ENCODE data around the gene TADA2A. TPM values are rescaled to one million over a fixed set of nuclear protein-coding genes. Genes with fewer than 3 reads are reported as not detected.

Gene TADA2A
- total RNA-seq, 1 experiment from 2014 or later = 24.6 TPM

DNA sequence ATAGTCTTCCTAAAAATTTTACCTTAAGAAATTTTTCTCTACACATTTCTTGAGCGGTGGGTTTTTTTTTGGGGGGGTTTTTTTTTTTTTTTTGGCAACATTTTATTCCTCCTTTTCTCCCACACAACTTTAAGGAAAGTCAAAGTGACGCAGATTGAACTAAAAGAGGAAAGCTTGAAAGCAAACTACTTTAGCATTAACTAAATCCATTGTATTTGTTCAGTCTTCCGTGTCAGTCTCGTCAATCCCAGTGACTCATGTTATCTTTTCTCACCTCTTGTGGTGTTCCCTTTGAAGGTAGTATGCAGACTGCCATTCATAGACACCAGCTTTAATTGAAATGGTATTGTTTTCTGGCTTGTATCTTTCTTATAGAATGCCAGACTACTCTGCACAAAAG is 39.3 kb downstream of the TADA2A start (continued):
- TF ChIP-seq, protein P1, sequence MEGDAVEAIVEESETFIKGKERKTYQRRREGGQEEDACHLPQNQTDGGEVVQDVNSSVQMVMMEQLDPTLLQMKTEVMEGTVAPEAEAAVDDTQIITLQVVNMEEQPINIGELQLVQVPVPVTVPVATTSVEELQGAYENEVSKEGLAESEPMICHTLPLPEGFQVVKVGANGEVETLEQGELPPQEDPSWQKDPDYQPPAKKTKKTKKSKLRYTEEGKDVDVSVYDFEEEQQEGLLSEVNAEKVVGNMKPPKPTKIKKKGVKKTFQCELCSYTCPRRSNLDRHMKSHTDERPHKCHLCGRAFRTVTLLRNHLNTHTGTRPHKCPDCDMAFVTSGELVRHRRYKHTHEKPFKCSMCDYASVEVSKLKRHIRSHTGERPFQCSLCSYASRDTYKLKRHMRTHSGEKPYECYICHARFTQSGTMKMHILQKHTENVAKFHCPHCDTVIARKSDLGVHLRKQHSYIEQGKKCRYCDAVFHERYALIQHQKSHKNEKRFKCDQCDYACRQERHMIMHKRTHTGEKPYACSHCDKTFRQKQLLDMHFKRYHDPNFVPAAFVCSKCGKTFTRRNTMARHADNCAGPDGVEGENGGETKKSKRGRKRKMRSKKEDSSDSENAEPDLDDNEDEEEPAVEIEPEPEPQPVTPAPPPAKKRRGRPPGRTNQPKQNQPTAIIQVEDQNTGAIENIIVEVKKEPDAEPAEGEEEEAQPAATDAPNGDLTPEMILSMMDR (IDR thresholded peaks at IDR 0.05 in 2 of 3, conservative IDR thresholded peaks at IDR 0.05 in 1 of 3; ENCODE audit: borderline replicate concordance in 1 of 3, insufficient read depth in 1 of 3, low read depth in 2 of 3, low read length in 2 of 3) = no peak
- TF ChIP-seq EZH2 (IDR thresholded peaks at IDR 0.05) (no peak), RAD21 (IDR thresholded peaks at IDR 0.05; ENCODE audit: low read depth) (no peak), ZNF274 (IDR thresholded peaks at IDR 0.05; ENCODE audit: low read depth, low read length) (no peak), SRF (IDR thresholded peaks at IDR 0.05; ENCODE audit: low read depth) (peak; percentile 61; the same call in 1 of the 2 replicates), JUND (IDR thresholded peaks at IDR 0.05) (peak; percentile 90)
- TF ChIP-seq, protein P2, sequence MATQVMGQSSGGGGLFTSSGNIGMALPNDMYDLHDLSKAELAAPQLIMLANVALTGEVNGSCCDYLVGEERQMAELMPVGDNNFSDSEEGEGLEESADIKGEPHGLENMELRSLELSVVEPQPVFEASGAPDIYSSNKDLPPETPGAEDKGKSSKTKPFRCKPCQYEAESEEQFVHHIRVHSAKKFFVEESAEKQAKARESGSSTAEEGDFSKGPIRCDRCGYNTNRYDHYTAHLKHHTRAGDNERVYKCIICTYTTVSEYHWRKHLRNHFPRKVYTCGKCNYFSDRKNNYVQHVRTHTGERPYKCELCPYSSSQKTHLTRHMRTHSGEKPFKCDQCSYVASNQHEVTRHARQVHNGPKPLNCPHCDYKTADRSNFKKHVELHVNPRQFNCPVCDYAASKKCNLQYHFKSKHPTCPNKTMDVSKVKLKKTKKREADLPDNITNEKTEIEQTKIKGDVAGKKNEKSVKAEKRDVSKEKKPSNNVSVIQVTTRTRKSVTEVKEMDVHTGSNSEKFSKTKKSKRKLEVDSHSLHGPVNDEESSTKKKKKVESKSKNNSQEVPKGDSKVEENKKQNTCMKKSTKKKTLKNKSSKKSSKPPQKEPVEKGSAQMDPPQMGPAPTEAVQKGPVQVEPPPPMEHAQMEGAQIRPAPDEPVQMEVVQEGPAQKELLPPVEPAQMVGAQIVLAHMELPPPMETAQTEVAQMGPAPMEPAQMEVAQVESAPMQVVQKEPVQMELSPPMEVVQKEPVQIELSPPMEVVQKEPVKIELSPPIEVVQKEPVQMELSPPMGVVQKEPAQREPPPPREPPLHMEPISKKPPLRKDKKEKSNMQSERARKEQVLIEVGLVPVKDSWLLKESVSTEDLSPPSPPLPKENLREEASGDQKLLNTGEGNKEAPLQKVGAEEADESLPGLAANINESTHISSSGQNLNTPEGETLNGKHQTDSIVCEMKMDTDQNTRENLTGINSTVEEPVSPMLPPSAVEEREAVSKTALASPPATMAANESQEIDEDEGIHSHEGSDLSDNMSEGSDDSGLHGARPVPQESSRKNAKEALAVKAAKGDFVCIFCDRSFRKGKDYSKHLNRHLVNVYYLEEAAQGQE (IDR thresholded peaks at IDR 0.05; ENCODE audit: low read depth) = no peak

DNA sequence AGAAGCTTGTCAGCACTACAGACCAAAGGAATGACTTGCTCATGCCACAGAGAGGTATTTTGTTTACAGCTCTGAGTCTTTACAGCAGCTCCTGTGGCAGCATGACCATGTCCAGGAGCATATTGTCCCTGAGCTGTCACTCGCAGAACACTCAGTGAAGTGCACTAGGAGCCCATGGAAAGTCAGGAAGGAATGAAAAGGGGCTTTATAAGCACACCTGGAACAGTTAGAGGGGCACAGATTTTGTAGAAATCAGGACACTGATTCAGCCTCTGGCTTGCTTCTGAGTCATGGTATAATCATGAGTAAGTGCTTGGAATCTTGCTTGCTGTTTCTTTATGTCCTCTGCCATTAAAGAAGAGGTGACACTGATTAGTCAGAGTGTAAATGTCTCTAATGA is 41.0 kb downstream of the TADA2A start:
- peak; percentile 86 for ATAC-seq

More for the DNA sequence above, 41.0 kb downstream of the TADA2A start:
- no peak for TF ChIP-seq ZFX (IDR thresholded peaks at IDR 0.05)
- TF ChIP-seq ZNF274 (IDR thresholded peaks at IDR 0.05; ENCODE audit: low read depth, low read length) = no peak
- TF ChIP-seq POLR2A (IDR thresholded peaks at IDR 0.05; ENCODE audit: borderline replicate concordance, extremely low read depth, insufficient read depth, insufficient read length) = no peak
- TF ChIP-seq, protein P3, sequence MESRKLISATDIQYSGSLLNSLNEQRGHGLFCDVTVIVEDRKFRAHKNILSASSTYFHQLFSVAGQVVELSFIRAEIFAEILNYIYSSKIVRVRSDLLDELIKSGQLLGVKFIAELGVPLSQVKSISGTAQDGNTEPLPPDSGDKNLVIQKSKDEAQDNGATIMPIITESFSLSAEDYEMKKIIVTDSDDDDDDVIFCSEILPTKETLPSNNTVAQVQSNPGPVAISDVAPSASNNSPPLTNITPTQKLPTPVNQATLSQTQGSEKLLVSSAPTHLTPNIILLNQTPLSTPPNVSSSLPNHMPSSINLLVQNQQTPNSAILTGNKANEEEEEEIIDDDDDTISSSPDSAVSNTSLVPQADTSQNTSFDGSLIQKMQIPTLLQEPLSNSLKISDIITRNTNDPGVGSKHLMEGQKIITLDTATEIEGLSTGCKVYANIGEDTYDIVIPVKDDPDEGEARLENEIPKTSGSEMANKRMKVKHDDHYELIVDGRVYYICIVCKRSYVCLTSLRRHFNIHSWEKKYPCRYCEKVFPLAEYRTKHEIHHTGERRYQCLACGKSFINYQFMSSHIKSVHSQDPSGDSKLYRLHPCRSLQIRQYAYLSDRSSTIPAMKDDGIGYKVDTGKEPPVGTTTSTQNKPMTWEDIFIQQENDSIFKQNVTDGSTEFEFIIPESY (IDR thresholded peaks at IDR 0.05; ENCODE audit: extremely low read depth, insufficient replicate concordance, low read length) = no peak
- TF ChIP-seq ELF1 (IDR thresholded peaks at IDR 0.05; ENCODE audit: borderline replicate concordance, low read depth) = no peak
- TF ChIP-seq JUND (IDR thresholded peaks at IDR 0.05) = peak; percentile 86
- 0 out of 2 replicates have a peak, but pooled peaks have one; percentile 38 for TF ChIP-seq CEBPB (IDR thresholded peaks at IDR 0.05; ENCODE audit: low read depth)
- peak; percentile 63; the same call in 1 of the 2 replicates for TF ChIP-seq SP1 (IDR thresholded peaks at IDR 0.05; ENCODE audit: low read depth)
- peak; percentile 64 for TF ChIP-seq SIN3A (IDR thresholded peaks at IDR 0.05; ENCODE audit: low read depth)
- TF ChIP-seq, protein P4, sequence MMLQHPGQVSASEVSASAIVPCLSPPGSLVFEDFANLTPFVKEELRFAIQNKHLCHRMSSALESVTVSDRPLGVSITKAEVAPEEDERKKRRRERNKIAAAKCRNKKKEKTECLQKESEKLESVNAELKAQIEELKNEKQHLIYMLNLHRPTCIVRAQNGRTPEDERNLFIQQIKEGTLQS (IDR thresholded peaks at IDR 0.05) = no peak
- peak; percentile 88 for TF ChIP-seq FOSL1 (IDR thresholded peaks at IDR 0.05; ENCODE audit: low read depth)
- peak overlapping the region; percentile 21; the same call in 1 of the 2 replicates for H3K9ac ChIP-seq (ENCODE audit: low read length)
- H3K27ac ChIP-seq (ENCODE audit: low read depth, low read length) = peak overlapping the region; percentile 45; the same call in 1 of the 2 replicates
- CTCF ChIA-PET = interaction anchor here (1.2 kb wide), 1 partner anchor 9 kb away, joined by 7 read pairs; no protein-coding TSS in a partner anchor
- H3K4me1 ChIP-seq (ENCODE audit: control insufficient read depth in 1 of 2, insufficient read depth in 2 of 2, low read length in 2 of 2) = peaks cover 34 to 37% of the 10 kb centered on the region in 2 experiments
- H3K27me3 ChIP-seq (ENCODE audit: insufficient read depth, low read length) = no peaks in the 10 kb centered on the region
- no peaks in the 10 kb centered on the region for H3K9me2 ChIP-seq (ENCODE audit: insufficient read depth)
- H3K4me2 ChIP-seq (ENCODE audit: low read length) = peak overlapping the region; percentile 63
- intact Hi-C loops (cut with micrococcal nuclease) = no loop called here
- no peaks in the 10 kb centered on the region for H4K20me1 ChIP-seq (ENCODE audit: insufficient read depth)
- RAD21 ChIA-PET (ENCODE audit: low non-redundant PET in 1 of 2, low total read pairs in 2 of 2, uncharacterized antibody in 2 of 2, unreplicated experiment in 2 of 2) = no interaction called here
- H3K4me3 ChIP-seq (replicated peaks in 1 of 2; ENCODE audit: low read depth in 1 of 2, low read length in 2 of 2) = no peak overlapping the region; a peak in 1 of 4 replicates
- no TSS peak for BruUV-seq (replicated peaks)
- no peaks in the 10 kb centered on the region for H3K79me2 ChIP-seq (ENCODE audit: insufficient read depth, low read length)
- H2AFZ ChIP-seq (ENCODE audit: low read depth, low read length, poor library complexity, severe bottlenecking) = no peak overlapping the region
- H3K36me3 ChIP-seq (ENCODE audit: control insufficient read depth in 1 of 2, insufficient read depth in 2 of 2, low read length in 2 of 2) = peaks cover 4 to 9% of the 10 kb centered on the region in 2 experiments; a peak in 2 of 4 replicates
- no peaks in the 10 kb centered on the region for H3K9me3 ChIP-seq (ENCODE audit: control insufficient read depth in 1 of 2, insufficient read depth in 1 of 2, low read depth in 1 of 2, low read length in 2 of 2)
- peak; percentile 50 for DNase-seq (ENCODE audit: low read depth, low spot score)
- POLR2A ChIA-PET = no interaction called here
